Measurements from ENCODE around the gene TCF7L1. TPM values are rescaled to one million over a fixed set of nuclear protein-coding genes. Genes with fewer than 3 reads are reported as not detected.

The TCF7L1 gene
- total RNA-seq, 1 donor from 2014 or later = 7.5 TPM

DNA sequence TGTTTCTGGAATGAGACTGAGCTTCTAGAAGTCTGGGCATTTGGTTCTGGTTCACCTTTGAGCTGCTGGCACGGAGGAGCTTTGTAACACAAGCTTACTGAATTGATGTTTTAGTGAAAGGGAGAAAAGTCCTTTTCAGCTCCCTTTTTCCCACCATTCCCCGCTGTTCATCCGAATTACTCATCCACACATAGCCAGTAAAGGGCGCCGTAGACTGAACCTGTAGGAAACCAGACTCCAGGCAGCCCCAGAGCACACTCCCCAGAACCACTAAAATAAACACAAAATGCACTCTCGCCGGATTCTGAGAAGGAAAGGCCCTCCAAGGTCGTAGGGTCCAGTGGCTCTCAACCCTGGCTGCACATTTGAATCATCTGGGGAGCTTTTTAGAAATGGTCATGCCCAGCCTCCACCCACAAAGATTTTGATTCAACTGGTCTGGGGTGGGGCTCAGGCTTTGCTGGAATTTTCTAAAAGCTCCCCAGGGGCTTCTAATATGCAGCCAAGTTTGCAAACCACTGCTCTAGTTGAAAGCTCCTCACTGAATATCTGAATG, 29.6 kb downstream of the TCF7L1 start:
- peak in 1 of 2 donors; percentile 28 for DNase-seq (ENCODE audit: low read depth in 2 of 2)

DNA sequence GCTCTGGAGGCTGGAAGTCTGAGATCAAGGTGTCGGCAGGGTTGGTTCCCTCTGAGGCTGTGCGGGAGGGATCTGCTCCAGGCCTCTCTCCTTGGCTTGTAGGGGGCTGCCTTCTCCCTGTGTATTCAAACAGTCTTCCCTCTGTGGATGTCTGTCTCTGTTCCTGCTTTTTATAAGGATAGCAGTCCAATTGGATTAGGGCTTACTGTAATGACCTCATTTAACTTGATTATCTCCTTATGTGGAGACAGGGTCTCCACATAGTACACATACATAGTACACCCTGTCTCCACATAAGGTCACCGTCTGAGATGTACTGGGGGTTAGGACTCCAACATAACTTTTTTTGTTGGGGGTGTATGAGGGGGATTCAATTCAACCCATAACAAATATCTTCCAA, 30.5 kb downstream of the TCF7L1 start:
- DNase-seq (ENCODE audit: low read depth in 2 of 2) = no peak

GRCh38 chr2:85164145-85164569, 31.0 kb downstream of the TCF7L1 start:
- no peak for DNase-seq (ENCODE audit: low read depth in 2 of 2)

DNA sequence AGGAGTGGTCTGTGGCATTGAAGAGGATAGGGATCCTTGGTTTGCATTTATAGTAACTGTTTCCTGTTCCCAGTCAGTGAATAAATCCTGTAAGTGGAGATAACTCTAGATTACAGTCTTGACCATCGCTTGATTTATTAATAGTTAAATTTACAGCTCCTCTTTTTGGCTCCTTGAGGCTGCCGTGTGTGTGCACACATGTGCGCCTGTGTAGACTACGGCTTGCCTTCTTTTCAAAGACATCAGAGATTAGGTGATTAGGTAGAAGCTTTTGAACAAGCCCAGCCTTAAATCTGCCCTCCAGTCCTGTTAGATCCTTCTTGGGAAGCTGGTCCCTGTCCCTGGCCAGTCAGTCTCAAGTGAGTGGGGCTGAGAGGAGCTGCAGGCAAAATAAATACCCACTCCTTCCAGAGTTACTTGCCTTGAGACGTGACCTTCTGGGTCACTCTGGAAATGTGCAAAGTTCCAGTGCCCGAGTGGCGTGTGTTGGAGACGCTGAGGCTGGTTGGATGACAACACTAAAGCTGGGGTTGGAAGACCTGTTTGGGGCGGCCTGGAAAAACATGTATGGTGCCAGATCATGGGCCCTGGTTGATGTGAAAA, 32.0 kb downstream of the TCF7L1 start:
- DNase-seq (ENCODE audit: low read depth in 2 of 2) = no peak

DNA sequence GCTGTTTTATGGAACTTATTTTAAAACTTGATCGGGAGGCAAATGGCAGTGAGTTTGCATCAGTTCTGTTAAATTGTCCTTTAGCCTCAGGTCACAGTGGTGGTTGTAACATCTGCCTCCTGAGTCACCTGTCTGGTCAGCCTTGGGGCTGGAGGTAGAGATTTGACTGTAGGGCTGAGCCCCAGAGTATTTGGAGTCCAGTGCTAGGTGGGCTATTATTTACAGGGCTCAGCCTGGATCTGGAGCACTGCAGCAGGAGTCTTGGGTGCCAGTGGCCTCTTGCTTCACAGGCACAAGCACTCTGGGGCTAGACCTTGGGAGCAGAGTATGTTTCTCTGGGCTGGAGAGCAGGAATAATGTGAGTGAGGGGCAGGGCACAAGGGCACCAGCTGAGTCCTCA, 32.8 kb downstream of the TCF7L1 start:
- DNase-seq (ENCODE audit: low read depth in 2 of 2) = no peak

DNA sequence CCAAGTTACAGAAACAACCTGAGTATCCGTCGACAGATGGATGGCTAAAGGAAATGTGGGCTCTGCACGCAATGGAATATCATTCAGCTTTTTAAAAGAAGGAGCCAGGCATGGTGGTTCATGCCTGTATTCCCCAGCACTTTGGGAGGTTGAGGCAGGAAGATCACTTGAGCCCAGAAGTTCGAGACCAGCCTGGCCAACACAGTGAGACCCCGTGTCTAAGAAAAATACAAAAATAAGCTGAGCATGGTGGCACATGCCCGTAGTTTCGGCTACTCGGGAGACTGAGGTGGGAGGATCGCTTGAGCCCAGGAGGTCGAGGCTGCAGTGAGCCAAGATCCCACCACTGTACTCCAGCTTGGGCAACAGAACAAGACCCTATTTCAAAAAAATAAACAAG, 34.3 kb downstream of the TCF7L1 start:
- DNase-seq (ENCODE audit: low read depth in 2 of 2) = peak in 1 of 2 donors; percentile 61

DNA sequence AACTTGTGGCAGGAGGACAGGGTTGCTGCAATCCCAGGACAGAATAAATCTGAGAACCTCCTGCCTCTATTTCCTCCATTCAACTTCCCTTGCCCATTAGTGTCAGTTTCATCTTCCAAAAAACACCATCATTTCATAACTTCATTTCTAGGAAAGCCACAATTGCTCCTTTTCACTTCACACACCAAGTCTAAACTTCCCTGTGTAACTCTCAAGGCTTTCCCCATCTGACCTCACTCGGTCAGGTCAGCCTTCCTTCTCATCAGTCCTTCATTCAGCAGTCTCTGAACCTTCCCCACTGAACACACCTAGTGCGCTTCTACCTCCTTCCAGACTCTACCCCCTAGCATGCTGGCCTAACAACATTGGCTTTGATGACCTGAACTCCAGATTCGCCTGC, 35.8 kb downstream of the TCF7L1 start:
- no peak for DNase-seq (ENCODE audit: low read depth in 2 of 2)

DNA sequence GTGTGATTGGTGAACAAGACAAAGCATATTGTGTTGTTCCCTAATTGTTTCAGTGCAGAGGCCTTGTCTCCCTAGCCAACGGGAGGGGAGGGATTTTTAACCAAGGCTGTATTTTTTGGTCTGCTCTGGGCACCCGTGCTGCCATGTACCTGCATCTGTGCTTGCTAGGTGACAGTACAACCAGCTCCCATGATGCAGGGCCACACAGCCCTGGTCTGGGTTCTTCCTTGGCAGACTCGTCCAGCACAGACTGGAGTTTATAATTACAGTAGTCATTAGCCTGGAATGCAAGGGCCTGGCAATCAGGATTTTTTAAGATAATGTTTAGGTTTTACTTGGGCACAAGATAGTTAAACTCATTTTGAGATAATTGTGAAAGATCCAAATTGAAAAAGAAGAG, 36.4 kb downstream of the TCF7L1 start:
- DNase-seq (ENCODE audit: low read depth in 2 of 2) = no peak

DNA sequence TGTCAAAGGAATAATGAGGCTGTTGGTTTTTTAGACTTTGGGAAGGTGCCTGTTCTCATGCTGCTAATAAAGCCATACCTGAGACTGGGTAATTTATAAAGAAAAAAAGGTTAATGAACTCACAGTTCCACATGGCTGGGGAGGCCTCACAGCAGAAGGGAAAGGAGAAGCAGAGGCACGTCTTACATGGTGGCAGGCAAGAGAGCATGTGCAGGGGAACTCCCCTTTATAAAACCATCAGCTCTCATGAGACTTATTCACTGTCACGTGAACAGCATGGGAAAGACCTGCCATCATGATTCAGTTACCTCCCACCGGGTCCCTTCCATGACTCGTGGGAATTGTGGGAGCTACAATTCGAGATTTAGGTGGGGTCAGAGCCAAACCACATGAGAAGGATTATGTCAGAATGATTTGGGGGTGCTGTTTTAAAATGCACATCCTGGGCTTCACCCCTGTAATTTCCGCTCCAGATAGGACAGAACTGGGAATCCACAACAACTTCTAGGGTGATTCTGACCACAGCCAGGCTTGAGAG, 37.8 kb downstream of the TCF7L1 start:
- DNase-seq (ENCODE audit: low read depth in 2 of 2) = no peak

DNA sequence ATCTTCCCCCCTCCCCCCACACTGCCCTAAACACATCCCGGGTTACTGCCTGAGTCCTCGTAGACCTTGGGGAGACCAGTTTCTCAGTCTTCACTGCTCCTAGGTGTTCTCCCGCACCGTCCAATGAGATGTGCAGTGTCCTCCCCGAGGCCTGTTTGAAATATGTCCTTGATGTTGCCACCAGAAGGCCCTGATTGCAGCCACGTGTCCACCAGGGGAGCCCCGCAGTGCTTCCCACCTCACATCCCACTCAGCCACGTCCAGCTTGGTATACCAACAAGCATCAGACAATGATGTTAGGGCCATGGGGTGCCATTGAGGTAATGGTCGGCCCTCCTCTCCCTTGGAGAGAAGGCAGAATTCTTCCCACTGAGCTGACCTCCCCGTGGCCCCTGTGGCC, 38.7 kb downstream of the TCF7L1 start:
- no peak for DNase-seq (ENCODE audit: low read depth in 2 of 2)

DNA sequence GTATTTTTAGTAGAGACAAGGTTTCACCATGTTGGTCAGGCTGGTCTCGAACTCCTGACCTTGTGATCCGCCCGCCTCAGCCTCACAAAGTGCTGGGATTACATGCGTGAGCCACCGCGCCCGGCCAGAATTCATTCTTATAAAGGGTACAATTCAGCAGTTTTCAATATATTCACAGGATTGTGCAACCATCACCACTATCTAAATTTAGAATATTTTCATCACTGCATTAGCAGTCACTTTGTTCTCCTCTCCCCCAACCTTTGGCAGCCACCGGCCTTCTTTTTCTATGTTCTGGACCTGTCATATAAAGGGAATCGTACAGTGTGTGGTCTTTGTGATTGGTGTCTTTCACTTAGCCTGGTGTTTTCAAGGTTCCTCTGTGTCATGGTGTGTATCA, 40.7 kb downstream of the TCF7L1 start:
- DNase-seq (ENCODE audit: low read depth in 2 of 2) = peak in 1 of 2 donors; percentile 21

DNA sequence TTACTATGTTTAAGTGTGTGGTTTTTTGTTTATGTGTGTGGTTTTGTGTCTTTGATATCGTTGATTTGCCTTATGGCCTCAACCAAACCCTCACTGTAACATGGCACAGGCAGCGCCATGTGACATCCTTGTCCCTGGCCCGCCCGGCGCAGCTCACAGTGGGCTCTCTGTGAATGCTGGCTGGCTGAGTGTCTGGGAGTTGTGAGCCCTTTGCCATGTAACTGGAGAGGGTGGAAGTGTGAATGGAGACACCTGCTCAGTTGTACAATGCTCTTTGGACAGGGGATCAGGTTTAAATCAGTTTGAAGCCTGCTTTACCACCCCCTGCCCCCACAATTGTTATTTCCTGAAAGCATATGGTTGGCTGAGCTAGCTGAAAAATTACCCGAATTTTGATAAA, 41.8 kb downstream of the TCF7L1 start:
- DNase-seq (ENCODE audit: low read depth in 2 of 2) = peak in 1 of 2 donors; percentile 62

- peak; percentile 66 to 89 for DNase-seq (ENCODE audit: low read depth in 2 of 2)
Observed at GRCh38 chr2:85175369-85176299, 42.4 kb downstream of the TCF7L1 start.

DNA sequence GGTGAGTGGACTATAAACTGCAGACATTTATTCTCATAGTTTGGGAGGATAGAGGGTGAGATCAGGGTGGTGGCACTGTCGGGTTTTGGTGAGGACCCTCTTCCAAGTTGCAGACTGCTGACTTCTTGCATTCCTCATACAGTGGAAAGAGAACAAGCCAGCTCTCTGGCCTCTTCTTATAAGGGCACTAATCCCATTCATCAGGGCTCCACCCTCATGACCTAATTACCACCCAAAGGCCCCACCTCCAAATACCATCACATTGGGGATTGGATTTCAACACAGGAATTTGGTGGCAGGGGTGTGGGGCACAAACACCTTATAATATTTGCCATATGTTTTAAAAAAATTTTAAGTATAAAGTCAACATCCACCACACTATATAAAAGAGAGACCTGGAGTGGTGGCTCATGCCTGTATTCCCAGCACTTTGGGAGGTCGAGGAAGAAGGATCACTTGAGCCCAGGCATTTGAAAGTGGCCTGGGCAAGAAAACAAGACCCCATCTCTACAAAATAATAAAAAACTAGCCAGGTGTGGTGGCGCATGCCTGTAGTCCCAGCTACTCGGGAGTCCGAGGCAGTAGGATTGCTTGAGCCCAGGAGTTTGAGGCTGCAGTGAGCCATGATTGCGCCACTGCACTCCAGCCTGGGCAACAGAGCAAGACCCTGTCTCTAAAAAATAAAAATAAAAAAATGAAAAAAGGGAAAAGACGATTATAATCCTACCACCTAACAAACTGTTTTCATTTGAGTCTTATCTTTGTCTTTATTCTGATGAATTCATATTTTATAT, 44.0 kb downstream of the TCF7L1 start:
- DNase-seq (ENCODE audit: low read depth in 2 of 2) = no peak

DNA sequence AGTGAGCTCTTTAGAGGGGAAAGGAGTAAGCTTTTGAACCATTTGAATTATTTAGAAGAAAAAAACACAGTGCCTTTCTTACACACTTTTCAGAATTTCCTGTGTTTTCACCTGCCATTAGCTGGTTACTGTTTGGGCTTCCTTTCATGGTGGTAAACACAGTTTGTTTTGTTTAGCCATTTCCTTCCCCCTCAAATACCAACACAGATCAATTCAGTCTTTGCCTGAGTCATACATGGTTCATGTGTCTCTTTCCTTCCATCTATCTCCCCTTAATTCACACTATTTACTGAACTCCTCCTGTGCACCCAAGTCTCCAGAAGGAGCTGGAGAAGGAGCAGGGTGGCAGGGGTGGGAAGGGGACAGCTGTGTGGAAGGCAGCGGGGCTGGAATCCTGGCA, 45.0 kb downstream of the TCF7L1 start:
- DNase-seq (ENCODE audit: low read depth in 2 of 2) = peak; percentile 36 to 46

- DNase-seq (ENCODE audit: low read depth in 2 of 2) = no peak
Observed at GRCh38 chr2:85178980-85179411, 45.8 kb downstream of the TCF7L1 start.

DNA sequence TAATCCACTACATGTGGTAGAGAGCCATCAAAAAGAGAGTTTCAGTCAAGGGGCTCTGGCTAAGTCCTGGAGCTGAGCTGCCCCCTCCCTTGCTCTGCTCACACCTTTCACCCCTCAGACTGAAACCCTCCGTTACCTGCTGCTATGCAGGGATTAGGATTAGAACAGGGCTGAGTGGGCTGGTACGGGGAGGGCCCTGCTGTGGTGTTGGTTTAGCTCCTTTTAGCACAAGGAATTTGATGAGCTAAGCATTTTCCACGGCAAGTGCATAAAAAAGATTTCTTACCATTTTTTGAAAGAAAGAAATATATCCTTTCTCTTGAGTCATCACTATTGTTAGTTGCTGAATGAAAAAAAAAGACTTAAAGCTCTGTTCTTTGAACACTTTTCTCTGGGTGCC, 46.3 kb downstream of the TCF7L1 start:
- DNase-seq (ENCODE audit: low read depth in 2 of 2) = no peak

GRCh38 chr2:85180322-85181133, 47.3 kb downstream of the TCF7L1 start:
- peak; percentile 42 to 50 for DNase-seq (ENCODE audit: low read depth in 2 of 2)

DNA sequence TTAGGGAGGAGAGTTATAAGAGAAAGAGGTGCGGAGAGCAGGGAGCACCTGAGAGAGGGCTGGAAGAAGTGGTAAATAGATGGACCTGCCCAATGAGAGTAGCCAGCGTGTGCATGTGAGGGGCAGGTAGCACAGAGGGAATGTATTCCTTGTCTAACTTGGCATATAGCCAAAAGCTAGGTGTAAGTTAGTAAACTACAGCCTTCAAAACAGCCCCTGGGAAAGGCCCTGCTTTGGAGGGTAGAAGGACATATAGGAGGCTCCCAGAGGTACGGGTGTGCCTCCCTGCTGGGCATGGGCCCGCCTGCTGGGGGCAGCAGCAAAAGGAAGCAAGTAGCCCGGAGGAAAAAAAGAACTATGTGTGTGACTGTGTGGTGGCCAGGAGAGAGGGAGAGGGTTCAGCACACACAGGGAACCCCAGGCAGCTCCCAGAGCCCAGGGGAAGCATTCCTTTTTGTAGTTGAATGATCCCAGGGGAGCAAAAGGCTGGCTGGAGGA, 48.0 kb downstream of the TCF7L1 start:
- peak in 1 of 2 donors; percentile 46 for DNase-seq (ENCODE audit: low read depth in 2 of 2)

DNA sequence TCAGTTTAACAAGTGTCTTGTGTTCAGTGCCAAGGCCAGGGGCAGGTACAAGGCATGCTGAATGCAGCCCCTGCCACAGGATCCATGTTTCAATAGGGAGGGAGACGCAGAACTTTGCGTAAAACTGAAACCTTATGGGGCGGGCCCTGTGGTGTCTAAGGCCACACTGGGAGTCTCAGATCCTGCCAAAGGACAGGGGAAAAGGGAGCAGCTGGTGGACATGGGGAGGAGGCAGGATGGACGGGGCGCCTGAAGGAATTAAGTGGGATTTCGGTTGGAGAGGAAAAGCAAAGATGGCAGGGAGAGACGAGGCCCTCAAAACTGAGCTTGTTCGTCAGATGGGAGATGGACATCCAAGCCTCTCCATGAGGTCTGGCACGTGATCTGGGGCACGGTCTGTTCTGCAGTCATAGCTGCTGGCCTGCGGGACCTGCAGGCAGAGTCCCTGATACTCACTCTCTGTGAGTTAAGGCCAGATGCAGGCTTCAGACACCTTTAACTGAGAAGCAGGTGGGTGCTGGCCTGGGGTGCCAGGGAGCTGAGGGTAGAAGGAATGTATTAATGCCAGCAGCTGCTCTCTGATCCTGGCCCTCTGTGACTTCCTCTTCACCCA, 48.8 kb downstream of the TCF7L1 start:
- no peak for DNase-seq (ENCODE audit: low read depth in 2 of 2)

Measured in lung microvascular endothelial cell (primary cell).